RWPE2 (cell line): ENCODE measurements around the gene LCLAT1.

Experiments
- ATAC-seq: fragments of 200-7000 bp; cut with Tn5 transposase; 3 replicates; pipeline ENCODE4 v1.9.1; 2021; ENCODE audit warnings: low read depth
- DNase-seq: peaks from one replicate; pipeline ENCODE4 v3.0.0-alpha.2; 2020; ENCODE audit warnings: low spot score
- H3K27ac ChIP-seq: fragments of 450-650 bp; 2 replicates; pipeline ENCODE4 v1.5.1; 2017; ENCODE audit warnings: mild to moderate bottlenecking; ENCODE audit not compliant: poor library complexity, severe bottlenecking
- H3K27me3 ChIP-seq: fragments of 250-450 bp; sonication (Bioruptor Pico); 2 replicates; pipeline ENCODE4 v1.5.1; 2021; ENCODE audit warnings: mild to moderate bottlenecking, moderate library complexity; ENCODE audit not compliant: insufficient read depth, poor library complexity, severe bottlenecking
- H3K36me3 ChIP-seq: fragments of 250-450 bp; sonication (Bioruptor Pico); 2 replicates; pipeline ENCODE4 v1.5.1; 2020; ENCODE audit warnings: low read depth, mild to moderate bottlenecking, moderate library complexity
- H3K4me1 ChIP-seq: fragments of 250-450 bp; sonication (Bioruptor Pico); 2 replicates; pipeline ENCODE4 v1.5.1; 2021; ENCODE audit warnings: mild to moderate bottlenecking, moderate library complexity; ENCODE audit not compliant: insufficient read depth, poor library complexity, severe bottlenecking
- H3K4me3 ChIP-seq: fragments of 250-450 bp; sonication (Bioruptor Pico); 2 replicates; pipeline ENCODE4 v1.5.1; 2021; ENCODE audit warnings: mild to moderate bottlenecking, moderate library complexity; ENCODE audit not compliant: severe bottlenecking
- H3K9me3 ChIP-seq: fragments of 250-450 bp; sonication (Bioruptor Pico); 2 replicates; pipeline ENCODE4 v1.5.1; 2021; ENCODE audit warnings: mild to moderate bottlenecking, moderate library complexity; ENCODE audit not compliant: severe bottlenecking
- TF ChIP-seq, protein P1 (sequence below): fragments of 450-650 bp; IDR thresholded peaks from one replicate; pipeline ENCODE4 v1.5.1; 2017; ENCODE audit warnings: mild to moderate bottlenecking, moderate library complexity; ENCODE audit not compliant: poor library complexity, severe bottlenecking

The LCLAT1 gene

DNA sequence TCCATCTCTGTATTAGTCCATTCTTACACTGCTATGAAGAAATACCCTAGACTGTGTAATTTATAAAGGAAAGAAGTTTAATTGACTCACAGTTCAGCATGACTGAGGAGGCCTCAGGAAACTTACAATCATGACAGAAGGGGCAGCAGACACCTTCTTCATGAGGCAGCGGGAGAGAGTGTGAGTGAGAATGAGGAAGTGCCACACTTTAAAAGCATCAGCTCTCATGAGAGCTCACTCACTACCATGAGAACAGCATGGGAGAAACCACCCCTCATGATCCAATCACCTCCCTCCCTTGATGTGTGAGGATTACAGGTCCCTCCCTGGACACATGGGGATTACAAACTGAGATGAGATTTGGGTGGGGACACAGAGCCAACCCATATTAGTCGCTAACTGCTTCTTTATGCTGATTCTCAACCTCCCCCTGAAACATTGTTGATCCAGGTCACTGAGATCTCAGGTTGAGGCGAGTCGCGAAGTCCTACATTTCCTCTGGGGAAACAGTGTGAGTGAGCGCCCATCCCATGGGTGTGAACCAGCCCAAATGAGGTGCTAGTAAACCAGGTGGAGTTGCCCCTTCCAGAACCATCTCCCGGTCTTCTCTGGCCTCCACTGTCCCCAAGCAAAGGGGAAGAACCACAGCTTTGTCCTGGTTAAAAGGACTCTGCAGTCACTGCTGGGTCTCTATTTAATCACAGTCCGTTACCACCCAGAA, 236.3 kb downstream of the LCLAT1 start:
- Histone ChIP-seq H3K36me3 (no peaks in the 10 kb centered on the region), H3K4me3 (no peak overlapping the region), H3K27me3 (no peaks in the 10 kb centered on the region), H3K9me3 (no peaks in the 10 kb centered on the region), H3K27ac (no peak overlapping the region), H3K4me1 (no peaks in the 10 kb centered on the region)
- no peak for DNase-seq
- TF ChIP-seq, protein P1, sequence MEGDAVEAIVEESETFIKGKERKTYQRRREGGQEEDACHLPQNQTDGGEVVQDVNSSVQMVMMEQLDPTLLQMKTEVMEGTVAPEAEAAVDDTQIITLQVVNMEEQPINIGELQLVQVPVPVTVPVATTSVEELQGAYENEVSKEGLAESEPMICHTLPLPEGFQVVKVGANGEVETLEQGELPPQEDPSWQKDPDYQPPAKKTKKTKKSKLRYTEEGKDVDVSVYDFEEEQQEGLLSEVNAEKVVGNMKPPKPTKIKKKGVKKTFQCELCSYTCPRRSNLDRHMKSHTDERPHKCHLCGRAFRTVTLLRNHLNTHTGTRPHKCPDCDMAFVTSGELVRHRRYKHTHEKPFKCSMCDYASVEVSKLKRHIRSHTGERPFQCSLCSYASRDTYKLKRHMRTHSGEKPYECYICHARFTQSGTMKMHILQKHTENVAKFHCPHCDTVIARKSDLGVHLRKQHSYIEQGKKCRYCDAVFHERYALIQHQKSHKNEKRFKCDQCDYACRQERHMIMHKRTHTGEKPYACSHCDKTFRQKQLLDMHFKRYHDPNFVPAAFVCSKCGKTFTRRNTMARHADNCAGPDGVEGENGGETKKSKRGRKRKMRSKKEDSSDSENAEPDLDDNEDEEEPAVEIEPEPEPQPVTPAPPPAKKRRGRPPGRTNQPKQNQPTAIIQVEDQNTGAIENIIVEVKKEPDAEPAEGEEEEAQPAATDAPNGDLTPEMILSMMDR: no peak
- ATAC-seq: no peak

DNA sequence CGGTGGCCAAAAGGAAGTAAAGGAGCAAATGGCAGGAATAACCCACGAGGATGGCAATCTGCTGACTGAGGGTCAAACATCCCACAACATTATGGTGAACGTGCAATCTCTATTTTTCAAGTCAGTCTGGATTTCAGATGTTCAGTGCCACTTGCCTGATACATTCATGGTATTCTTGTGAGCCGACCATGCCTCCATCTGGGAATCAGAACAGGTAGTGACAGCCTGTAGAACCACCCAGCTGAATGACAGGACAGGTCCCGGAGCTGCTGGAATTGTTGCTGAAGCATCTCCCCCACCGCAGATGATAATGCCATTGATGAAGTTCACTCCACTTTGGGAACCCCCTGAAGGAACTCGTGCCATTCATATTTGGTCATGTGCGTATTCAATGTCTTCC, 237.0 kb downstream of the LCLAT1 start:
- ATAC-seq: no peak
- Histone ChIP-seq H3K27ac (no peak overlapping the region), H3K36me3 (no peaks in the 10 kb centered on the region), H3K27me3 (no peaks in the 10 kb centered on the region), H3K4me1 (no peaks in the 10 kb centered on the region), H3K9me3 (no peaks in the 10 kb centered on the region), H3K4me3 (no peak overlapping the region)
- no peak for DNase-seq
- TF ChIP-seq, protein P1: no peak

DNA sequence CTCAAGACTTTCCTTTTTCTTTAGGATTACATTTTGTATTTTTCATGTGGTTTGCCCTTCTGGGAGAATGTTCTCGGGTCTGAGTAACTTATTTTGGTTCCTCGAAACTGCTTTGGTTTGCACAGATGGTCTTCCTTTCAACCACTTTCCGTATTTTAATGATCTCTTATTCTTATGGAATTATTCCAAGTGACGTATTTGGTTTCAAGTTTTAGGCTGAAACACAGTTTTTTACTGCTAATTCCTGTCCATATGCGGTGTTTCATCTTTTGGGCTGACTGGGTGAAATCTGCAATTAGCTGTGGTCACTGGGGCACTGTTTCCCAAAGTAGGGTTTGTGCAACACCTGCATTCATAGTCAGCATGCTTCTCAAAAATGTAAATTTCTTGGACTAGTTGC, 237.5 kb downstream of the LCLAT1 start:
- Histone ChIP-seq H3K27me3 (no peaks in the 10 kb centered on the region), H3K9me3 (no peaks in the 10 kb centered on the region), H3K4me1 (no peaks in the 10 kb centered on the region), H3K4me3 (no peak overlapping the region), H3K27ac (no peak overlapping the region), H3K36me3 (no peaks in the 10 kb centered on the region)
- DNase-seq (no peak), ATAC-seq (no peak)
- TF ChIP-seq, protein P1: no peak

DNA sequence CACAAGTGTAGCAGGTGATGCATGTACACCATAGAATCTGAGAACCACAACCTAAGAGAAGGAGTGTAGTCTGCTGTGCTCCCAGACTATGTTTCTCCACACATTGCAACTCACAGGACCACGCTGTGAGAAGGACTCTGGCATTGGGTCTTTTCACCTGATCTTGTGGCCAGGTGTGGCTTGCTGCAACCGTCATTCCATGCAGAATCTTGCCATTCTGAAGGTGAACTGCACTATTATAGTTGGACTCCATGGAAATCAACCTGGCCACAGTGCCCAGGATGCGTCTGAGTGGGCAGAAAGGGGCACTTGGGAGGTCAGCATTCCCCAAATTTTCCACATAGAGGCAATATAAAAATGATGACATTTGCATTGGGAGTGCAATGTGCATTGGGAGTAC, 237.9 kb downstream of the LCLAT1 start:
- Histone ChIP-seq H3K27me3 (no peaks in the 10 kb centered on the region), H3K36me3 (no peaks in the 10 kb centered on the region), H3K4me1 (no peaks in the 10 kb centered on the region), H3K4me3 (no peak overlapping the region), H3K27ac (no peak overlapping the region), H3K9me3 (no peaks in the 10 kb centered on the region)
- ATAC-seq (no peak), DNase-seq (no peak)
- TF ChIP-seq, protein P1: no peak

DNA sequence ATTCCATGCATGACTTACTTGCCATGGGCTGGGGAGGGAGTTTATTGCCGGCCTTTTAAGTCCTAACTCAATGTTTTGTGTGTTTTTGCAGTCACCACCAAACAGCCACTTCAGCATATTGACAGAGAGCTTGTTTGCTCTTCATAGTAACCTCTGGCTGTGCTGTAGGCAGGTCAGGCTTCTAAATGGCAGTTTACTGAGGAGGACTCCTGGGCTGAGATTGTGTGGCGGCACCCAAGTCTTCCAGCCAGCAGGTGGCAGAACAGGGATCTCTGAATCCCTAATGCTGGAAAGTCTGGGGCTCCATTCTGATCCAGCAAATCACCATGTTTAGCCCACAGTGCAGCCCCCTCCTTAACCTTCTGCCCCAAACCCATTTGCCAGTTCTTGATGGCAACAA, 239.0 kb downstream of the LCLAT1 start:
- TF ChIP-seq, protein P1: no peak
- ATAC-seq (no peak), DNase-seq (no peak)
- H3K4me1 ChIP-seq: no peaks in the 10 kb centered on the region
- H3K27ac ChIP-seq: no peak overlapping the region
- H3K9me3 ChIP-seq: no peaks in the 10 kb centered on the region
- no peaks in the 10 kb centered on the region for H3K27me3 ChIP-seq
- no peaks in the 10 kb centered on the region for H3K36me3 ChIP-seq
- no peak overlapping the region for H3K4me3 ChIP-seq
